ENCODE measurements around the gene IRS1. TPM values are rescaled to one million over a fixed set of nuclear protein-coding genes. Genes with fewer than 3 reads are reported as not detected.

The IRS1 gene
- total RNA-seq, 1 donor from 2014 or later = 10.6 TPM

DNA sequence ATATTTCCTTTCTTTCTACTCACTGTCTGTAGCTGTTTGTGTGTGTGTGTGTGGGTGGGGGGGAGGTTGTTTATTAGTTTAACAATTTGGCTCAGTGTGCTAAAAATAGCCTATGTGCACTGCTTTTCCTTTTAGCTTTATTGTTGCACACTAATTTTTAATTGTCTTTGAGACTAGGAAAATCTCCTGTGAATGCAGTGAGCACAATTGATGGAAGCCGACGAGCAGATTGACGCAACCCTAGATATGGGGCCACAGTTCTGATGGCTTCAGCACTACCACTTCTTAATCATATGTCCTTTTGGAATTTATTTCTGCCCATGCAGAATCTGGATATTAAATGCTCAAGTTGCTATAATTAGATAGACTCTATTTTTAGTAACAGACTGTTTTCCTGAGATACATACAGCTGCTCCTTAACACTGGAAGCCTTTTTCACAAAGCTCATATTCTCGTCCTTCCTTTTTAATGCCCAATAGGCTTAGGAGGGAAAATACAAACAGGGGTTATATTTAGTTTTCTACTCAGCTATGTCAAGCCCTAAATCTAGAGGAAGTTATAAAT, 109.1 kb downstream of the IRS1 start:
- H3K27me3 ChIP-seq = no peaks in the 10 kb centered on the region
- H3K9me3 ChIP-seq = no peaks in the 10 kb centered on the region
- DNase-seq (no peak), ATAC-seq (no peak)
- intact Hi-C loops (cut with DNase I) = no loop called here
- TF ChIP-seq, protein P1, sequence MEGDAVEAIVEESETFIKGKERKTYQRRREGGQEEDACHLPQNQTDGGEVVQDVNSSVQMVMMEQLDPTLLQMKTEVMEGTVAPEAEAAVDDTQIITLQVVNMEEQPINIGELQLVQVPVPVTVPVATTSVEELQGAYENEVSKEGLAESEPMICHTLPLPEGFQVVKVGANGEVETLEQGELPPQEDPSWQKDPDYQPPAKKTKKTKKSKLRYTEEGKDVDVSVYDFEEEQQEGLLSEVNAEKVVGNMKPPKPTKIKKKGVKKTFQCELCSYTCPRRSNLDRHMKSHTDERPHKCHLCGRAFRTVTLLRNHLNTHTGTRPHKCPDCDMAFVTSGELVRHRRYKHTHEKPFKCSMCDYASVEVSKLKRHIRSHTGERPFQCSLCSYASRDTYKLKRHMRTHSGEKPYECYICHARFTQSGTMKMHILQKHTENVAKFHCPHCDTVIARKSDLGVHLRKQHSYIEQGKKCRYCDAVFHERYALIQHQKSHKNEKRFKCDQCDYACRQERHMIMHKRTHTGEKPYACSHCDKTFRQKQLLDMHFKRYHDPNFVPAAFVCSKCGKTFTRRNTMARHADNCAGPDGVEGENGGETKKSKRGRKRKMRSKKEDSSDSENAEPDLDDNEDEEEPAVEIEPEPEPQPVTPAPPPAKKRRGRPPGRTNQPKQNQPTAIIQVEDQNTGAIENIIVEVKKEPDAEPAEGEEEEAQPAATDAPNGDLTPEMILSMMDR (IDR thresholded peaks at IDR 0.05) = no peak
- no peaks in the 10 kb centered on the region for H3K36me3 ChIP-seq
- H3K27ac ChIP-seq = no peak overlapping the region
- peaks cover 7% of the 10 kb centered on the region for H3K4me1 ChIP-seq
- H3K4me3 ChIP-seq = no peak overlapping the region

GRCh38 chr2:226687641-226688253, 111.9 kb downstream of the IRS1 start:
- intact Hi-C loops (cut with DNase I) = no loop called here
- TF ChIP-seq, protein P1 (IDR thresholded peaks at IDR 0.05) = no peak
- DNase-seq (no peak), ATAC-seq (no peak)
- no peaks in the 10 kb centered on the region for H3K27me3 ChIP-seq
- H3K4me1 ChIP-seq = no peaks in the 10 kb centered on the region
- H3K4me3 ChIP-seq = no peak overlapping the region
- no peaks in the 10 kb centered on the region for H3K9me3 ChIP-seq
- no peak overlapping the region for H3K27ac ChIP-seq
- H3K36me3 ChIP-seq = no peaks in the 10 kb centered on the region

DNA sequence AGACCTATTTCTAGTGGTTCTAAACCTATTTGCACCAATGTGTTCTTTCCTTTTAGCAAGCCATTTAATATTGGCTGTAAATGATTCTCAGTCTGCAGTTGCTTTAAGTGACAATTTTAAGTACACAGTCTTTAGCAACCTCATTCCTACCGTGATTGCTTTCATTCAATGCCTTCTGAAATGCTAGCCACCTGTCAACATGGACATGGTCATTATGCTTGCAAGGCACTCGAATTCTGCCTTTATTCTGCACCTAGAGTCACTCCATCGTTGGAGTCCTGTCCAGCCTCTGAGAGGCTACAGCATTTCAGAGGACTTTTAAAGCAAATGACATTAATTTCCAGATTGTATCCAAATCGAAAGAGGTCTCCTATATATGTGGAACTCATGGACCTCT, 115.1 kb downstream of the IRS1 start:
- no peak overlapping the region for H3K27ac ChIP-seq
- intact Hi-C loops (cut with DNase I) = no loop called here
- H3K4me1 ChIP-seq = no peaks in the 10 kb centered on the region
- no peaks in the 10 kb centered on the region for H3K36me3 ChIP-seq
- TF ChIP-seq, protein P1 (IDR thresholded peaks at IDR 0.05) = no peak
- H3K27me3 ChIP-seq = no peaks in the 10 kb centered on the region
- DNase-seq (no peak), ATAC-seq (no peak)
- H3K4me3 ChIP-seq = no peak overlapping the region
- H3K9me3 ChIP-seq = no peaks in the 10 kb centered on the region

- Histone ChIP-seq H3K27me3 (no peaks in the 10 kb centered on the region), H3K9me3 (no peaks in the 10 kb centered on the region), H3K4me1 (no peaks in the 10 kb centered on the region), H3K36me3 (no peaks in the 10 kb centered on the region), H3K4me3 (no peak overlapping the region), H3K27ac (no peak overlapping the region)
- ATAC-seq (no peak), DNase-seq (no peak)
- intact Hi-C loops (cut with DNase I) = no loop called here
- TF ChIP-seq, protein P1 (IDR thresholded peaks at IDR 0.05) = no peak
These were observed 115.6 kb downstream of the IRS1 start for GRCh38 chr2:226683944-226684562.

DNA sequence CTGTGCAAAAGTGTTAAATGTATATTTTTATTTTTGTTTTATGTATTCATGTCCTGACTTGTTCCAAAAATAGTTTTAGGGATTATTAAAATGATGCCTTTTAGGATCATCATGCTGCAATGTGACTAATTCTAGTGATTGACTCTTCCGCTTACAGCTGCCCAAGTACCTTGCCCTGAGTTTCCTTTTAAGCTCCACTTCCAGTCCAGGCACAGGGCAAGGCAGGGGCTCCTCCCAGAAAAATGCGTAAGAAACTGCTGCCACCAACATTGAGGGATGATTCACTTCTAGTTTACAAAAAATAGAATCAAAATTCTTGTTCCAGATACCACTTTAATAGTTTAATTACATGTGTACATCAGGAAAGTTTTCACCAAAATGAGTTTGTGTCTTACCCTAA, 116.4 kb downstream of the IRS1 start:
- no peak for ATAC-seq
- H3K4me1 ChIP-seq = no peaks in the 10 kb centered on the region
- no peaks in the 10 kb centered on the region for H3K36me3 ChIP-seq
- H3K27me3 ChIP-seq = no peaks in the 10 kb centered on the region
- intact Hi-C loops (cut with DNase I) = no loop called here
- no peak overlapping the region for H3K27ac ChIP-seq
- no peaks in the 10 kb centered on the region for H3K9me3 ChIP-seq
- no peak for DNase-seq
- TF ChIP-seq, protein P1 (IDR thresholded peaks at IDR 0.05) = no peak
- no peak overlapping the region for H3K4me3 ChIP-seq

Other genes with a start within 250 kb of the IRS1 start
- gene RHBDD1, start 36.2 kb upstream of the IRS1 start, total RNA-seq = 38.4 TPM